LNCaP clone FGC (cell line): ENCODE measurements around the gene TMEM127.
A peak's percentile ranks its signal among the peaks of the same experiment; 100 is the strongest.

Experiments
- DNase-seq: peaks from one replicate; pipeline ENCODE4 v3.0.0-alpha.2; 2011; ENCODE audit warnings: low read depth
- H3K4me3 ChIP-seq: 2 replicates; pipeline ENCODE4 v1.5.1; 2011; ENCODE audit warnings: mild to moderate bottlenecking, low read depth, low read length, control low read depth
- TF ChIP-seq, protein P1 (sequence below): IDR thresholded peaks from 2 replicates; pipeline ENCODE4 v1.5.1; 2012; ENCODE audit warnings: mild to moderate bottlenecking; ENCODE audit not compliant: control insufficient read depth, insufficient read depth; ENCODE audit errors: extremely low read depth

TMEM127 gene

DNA sequence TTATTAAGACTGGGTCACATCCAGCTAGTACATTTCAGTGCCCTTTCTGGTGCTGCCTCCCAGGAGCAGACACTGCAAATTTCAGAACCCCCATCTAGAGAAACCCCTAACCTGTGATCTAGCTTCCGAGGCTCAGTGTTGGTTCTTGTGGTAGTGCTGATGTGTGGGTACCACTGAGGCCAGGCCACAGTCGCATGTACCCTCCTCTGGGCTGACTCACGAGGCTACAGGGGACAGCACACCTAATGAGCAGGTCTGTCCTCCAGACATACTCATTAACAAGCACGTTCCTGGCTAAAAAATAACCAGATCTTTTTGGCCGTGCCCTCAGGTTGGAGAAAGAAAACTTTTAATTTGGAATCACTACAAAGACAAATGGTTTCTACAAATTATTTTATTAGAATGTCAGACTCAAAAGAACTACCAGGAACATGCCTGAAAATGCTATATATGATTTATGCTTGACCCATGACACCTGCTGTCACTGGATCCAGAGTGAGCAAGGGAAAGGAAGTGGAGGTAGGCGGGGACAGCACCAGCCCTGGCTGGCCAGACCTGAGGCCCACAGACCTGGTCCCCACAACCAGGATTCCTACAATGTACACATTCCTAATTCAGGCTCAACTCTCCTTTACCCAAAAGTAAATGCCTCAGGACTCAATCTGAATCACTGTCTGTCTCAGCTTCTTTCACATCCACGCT, 8.7 kb upstream of the TMEM127 start:
- DNase-seq = no peak
- TF ChIP-seq, protein P1, sequence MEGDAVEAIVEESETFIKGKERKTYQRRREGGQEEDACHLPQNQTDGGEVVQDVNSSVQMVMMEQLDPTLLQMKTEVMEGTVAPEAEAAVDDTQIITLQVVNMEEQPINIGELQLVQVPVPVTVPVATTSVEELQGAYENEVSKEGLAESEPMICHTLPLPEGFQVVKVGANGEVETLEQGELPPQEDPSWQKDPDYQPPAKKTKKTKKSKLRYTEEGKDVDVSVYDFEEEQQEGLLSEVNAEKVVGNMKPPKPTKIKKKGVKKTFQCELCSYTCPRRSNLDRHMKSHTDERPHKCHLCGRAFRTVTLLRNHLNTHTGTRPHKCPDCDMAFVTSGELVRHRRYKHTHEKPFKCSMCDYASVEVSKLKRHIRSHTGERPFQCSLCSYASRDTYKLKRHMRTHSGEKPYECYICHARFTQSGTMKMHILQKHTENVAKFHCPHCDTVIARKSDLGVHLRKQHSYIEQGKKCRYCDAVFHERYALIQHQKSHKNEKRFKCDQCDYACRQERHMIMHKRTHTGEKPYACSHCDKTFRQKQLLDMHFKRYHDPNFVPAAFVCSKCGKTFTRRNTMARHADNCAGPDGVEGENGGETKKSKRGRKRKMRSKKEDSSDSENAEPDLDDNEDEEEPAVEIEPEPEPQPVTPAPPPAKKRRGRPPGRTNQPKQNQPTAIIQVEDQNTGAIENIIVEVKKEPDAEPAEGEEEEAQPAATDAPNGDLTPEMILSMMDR = no peak

DNA sequence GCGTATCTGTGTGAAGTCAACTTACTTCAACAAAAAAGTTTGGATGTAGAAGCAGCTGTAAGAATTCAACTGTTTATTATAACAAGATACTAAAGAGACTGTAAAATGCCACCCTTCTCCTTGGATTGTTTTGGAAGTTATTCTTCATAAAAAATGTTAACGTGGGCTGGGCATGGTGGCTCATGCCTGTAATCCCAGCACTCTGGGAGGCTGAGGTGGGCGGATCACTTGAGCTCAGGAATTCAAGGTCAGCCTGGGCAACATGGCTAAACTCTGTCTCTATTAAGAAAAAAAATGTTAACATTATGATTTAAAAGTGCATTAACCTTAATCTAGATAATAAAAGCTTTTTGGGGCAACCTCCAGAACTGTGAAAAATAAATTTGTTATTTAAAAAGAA, 8.0 kb upstream of the TMEM127 start:
- H3K4me3 ChIP-seq = no peak overlapping the region
- no peak for DNase-seq
- TF ChIP-seq, protein P1 = no peak

More for the DNA sequence above, 8.7 kb upstream of the TMEM127 start:
- H3K4me3 ChIP-seq = no peak overlapping the region

DNA sequence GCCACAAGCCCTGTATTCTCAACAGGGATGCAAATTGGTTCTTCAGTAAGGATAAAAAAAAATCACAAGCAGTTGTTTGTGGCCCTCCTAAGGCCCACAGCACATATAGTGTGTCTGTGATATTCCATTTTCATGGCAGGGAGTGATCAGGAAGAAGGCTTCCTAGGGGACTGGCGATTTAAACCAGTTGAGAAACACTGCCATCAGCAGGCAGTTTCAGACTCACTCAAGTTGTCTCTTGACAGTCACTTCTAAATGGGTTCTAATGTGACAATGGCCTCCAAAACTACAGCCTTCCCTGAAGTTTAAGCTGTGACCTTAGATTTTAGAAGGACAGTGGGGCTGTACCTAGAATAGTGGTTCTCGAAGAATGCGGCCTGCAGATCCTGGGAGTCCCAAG, 6.2 kb upstream of the TMEM127 start:
- H3K4me3 ChIP-seq = no peak overlapping the region
- no peak for DNase-seq
- TF ChIP-seq, protein P1 = no peak

DNA sequence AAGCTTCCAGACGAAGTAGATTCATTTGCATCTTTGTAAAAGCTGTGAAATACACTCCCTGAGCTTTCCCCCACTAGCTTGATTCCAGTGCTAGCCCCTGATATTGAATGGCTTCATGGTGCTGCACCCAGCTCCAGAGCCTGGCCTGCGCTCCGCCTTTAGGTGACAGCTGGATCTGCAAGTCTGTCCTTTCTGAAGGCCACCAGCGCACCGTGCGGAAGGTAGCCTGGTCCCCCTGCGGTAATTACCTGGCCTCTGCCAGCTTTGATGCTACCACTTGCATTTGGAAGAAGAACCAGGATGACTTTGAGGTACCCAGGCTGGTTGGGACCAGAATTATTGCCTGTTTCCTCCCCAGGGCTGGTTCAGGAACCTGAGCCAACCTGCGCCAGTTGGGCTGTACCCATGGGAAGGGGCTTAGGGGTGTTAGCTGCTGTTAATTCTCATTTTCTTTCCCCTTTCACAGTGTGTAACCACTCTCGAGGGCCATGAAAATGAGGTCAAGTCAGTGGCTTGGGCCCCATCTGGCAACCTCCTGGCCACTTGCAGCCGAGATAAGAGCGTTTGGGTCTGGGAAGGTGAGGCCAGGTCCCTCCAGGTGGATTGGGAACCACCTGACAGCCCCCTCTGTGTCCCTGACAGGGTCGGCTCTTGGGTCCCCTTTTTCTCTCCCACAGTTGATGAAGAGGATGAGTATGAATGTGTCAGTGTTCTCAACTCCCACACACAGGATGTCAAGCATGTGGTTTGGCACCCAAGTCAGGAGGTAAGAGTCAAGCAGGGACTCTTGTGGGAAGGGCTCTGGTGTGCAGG, 1.6 kb upstream of the TMEM127 start:
- DNase-seq = no peak

DNA sequence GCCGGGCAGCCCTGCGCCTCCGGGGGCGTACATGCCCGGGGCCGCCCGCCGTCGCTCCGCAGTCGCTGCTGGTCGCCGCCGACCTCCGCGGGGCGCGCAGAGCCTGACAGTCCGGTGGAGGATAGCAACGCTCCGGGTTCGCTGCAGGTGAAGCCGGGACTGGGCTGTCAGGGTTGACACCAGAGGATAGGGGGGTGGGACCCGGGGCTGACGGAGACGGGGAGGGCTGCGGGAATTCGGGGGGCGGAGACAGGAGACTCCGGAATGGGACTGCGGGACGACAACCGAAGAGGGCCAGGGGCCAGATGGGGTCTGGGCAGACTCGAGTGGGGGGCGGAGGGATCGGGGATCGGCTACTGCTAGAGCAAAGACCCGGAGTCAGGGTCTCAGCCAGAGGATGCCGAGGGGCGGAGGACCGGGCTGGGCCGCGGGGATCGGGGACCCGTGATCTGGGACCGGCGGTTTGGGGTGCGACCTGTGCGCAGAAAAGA, 403 bp downstream of the TMEM127 start:
- TF ChIP-seq, protein P1 = no peak
- no peak for DNase-seq
- peak overlapping the region; percentile 98 for H3K4me3 ChIP-seq

More for the DNA sequence above, 1.6 kb upstream of the TMEM127 start:
- H3K4me3 ChIP-seq = peak overlapping the region; percentile 98
- TF ChIP-seq, protein P1 = peak; percentile 52

DNA sequence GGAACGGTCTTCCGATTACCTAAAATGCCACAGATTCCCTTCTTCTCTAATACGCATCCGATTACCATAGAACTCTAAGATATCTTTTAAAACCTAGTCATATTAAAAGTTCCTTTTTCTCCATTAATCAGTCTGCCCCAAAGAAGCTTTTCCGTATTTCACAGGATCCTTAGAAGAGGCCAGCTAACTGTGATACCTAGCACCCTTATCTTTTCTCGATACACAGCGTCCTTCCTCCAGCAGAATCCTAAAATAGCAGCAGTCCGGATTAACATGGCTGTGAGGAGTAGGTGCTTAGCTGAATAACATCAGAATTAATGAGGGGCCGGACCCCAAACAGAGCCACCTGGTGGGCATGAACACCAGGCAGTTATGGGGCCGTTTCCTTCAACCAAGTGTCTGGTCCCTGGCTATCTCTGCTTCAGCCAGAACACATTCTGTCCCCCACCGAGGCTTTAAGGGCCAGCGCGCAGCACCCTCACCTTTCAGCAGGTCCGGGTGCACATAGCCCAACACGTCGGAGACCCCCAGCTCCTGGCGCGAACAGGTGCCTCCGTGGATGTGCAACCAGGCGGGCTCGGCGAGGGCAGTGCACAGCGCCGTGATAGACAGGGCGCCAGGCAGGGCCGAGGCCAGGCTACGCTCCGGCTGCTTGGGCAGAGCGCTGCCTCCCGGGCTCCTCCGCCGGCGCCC, 995 bp downstream of the TMEM127 start:
- peak overlapping the region; percentile 98 for H3K4me3 ChIP-seq
- DNase-seq = no peak
- TF ChIP-seq, protein P1 = no peak
